ENCODE data around the gene CDH4.
"Not testable (repeated sequence)": the region's sequence is repeated elsewhere in the genome, so short reads cannot be mapped to it uniquely, and the experiment has no call there.

CDH4 gene

GRCh38 chr20:61404303-61404702, 152.2 kb downstream of the CDH4 start:
- POLR2A ChIA-PET: no interaction called here
- no peak for TF ChIP-seq CTCF (IDR thresholded peaks at IDR 0.05; ENCODE audit: control extremely low read depth, extremely low read depth, low read depth, missing control alignments)
- no peak for DNase-seq (ENCODE audit: extremely low spot score)
- CTCF ChIA-PET: no interaction called here

GRCh38 chr20:61405007-61405406, 152.9 kb downstream of the CDH4 start:
- DNase-seq (ENCODE audit: extremely low spot score): no peak
- ChIA-PET POLR2A (no interaction called here), CTCF (no interaction called here)
- TF ChIP-seq CTCF (IDR thresholded peaks at IDR 0.05; ENCODE audit: control extremely low read depth, extremely low read depth, low read depth, missing control alignments): no peak

- POLR2A ChIA-PET; DNase-seq (ENCODE audit: extremely low spot score); CTCF ChIA-PET: not testable (repeated sequence)
Observed at GRCh38 chr20:61406773-61407172, 154.7 kb downstream of the CDH4 start.

GRCh38 chr20:61407561-61407960, 155.5 kb downstream of the CDH4 start:
- ChIA-PET CTCF (no interaction called here), POLR2A (no interaction called here)
- no peak for TF ChIP-seq CTCF (IDR thresholded peaks at IDR 0.05; ENCODE audit: control extremely low read depth, extremely low read depth, low read depth, missing control alignments)

GRCh38 chr20:61408951-61409740, 157.1 kb downstream of the CDH4 start:
- TF ChIP-seq CTCF (IDR thresholded peaks at IDR 0.05; ENCODE audit: control extremely low read depth, extremely low read depth, low read depth, missing control alignments): no peak
- POLR2A ChIA-PET: no interaction called here
- DNase-seq (ENCODE audit: extremely low spot score): no peak
- CTCF ChIA-PET: no interaction called here

More at GRCh38 chr20:61407561-61407960, 155.5 kb downstream of the CDH4 start:
- DNase-seq (ENCODE audit: extremely low spot score): no peak

- DNase-seq (ENCODE audit: extremely low spot score): no peak
- TF ChIP-seq CTCF (IDR thresholded peaks at IDR 0.05; ENCODE audit: control extremely low read depth, extremely low read depth, low read depth, missing control alignments): no peak
- ChIA-PET POLR2A (no interaction called here), CTCF (no interaction called here)
Observed at GRCh38 chr20:61411743-61412142, 159.7 kb downstream of the CDH4 start.

GRCh38 chr20:61413752-61414151, 161.7 kb downstream of the CDH4 start:
- TF ChIP-seq CTCF (IDR thresholded peaks at IDR 0.05; ENCODE audit: control extremely low read depth, extremely low read depth, low read depth, missing control alignments): no peak
- CTCF ChIA-PET: no interaction called here
- DNase-seq (ENCODE audit: extremely low spot score): no peak
- POLR2A ChIA-PET: no interaction called here
